ENCODE results near the gene IFTAP.
"Not testable (repeated sequence)": the region's sequence is repeated elsewhere in the genome, so short reads cannot be mapped to it uniquely, and the experiment has no call there.

The IFTAP gene, protein sequence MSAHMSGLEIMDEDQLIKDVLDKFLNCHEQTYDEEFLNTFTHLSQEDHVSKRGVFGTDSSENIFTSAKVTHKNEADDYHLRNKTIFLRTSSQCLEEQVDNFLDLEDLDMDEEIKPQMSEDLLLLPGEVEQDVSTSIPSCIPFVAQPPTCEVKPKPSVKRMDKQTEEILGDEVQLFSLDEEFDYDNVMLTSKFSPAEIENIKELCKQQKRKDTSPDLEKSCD

DNA sequence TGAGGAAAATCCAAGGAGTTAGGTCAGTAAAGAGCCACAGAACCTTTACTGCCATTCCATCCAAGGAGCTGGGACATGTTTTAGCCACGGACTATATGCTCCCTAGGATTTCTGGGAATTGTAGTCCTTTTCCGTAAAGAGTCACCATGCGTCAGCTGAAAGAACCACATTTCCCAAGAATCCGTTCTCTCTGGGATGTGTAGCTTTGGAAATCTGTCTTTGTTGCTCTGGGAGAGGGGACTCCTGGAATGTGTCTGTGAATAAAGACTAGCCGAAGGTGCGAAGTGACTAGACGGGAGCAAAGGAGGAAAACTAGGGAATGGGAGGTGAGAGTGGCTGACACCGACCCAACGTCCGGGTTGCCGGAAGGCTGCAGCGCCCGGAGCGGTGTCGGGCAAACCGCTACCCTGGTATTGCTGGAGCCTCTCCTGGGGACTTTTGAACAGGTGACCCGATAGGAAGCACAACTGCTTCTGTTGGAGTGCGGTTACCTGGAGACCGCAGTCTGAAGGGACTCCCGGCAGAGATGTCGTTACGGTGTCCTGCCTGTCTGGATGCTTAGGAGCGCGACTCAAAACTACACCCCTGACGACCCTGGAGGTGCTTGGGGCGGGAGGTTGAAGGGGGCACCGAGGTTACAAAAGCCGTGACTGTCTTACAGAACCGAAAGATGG lies at the start of gene IFTAP:
TSS of gene IFTAP (plus strand) at position 187 of the 674 bp plus-strand sequence. CDS start 15,602 bp downstream, outside the sequence.
- peaks cover 26% of the 10 kb centered on the region for H3K27me3 Mint-ChIP-seq
- peak; percentile 38 for DNase-seq
- H3K27ac Mint-ChIP-seq, result no peak within 1 kb of the TSS
- H3K4me1 Mint-ChIP-seq, result peaks cover 6% of the 10 kb centered on the region
- H3K4me3 Mint-ChIP-seq, result peak within 1 kb of the TSS; percentile 83
- CTCF ChIA-PET, result no interaction called here
- H3K36me3 Mint-ChIP-seq, result no peaks in the 10 kb centered on the region
- H3K9me3 Mint-ChIP-seq, result no peaks in the 10 kb centered on the region

DNA sequence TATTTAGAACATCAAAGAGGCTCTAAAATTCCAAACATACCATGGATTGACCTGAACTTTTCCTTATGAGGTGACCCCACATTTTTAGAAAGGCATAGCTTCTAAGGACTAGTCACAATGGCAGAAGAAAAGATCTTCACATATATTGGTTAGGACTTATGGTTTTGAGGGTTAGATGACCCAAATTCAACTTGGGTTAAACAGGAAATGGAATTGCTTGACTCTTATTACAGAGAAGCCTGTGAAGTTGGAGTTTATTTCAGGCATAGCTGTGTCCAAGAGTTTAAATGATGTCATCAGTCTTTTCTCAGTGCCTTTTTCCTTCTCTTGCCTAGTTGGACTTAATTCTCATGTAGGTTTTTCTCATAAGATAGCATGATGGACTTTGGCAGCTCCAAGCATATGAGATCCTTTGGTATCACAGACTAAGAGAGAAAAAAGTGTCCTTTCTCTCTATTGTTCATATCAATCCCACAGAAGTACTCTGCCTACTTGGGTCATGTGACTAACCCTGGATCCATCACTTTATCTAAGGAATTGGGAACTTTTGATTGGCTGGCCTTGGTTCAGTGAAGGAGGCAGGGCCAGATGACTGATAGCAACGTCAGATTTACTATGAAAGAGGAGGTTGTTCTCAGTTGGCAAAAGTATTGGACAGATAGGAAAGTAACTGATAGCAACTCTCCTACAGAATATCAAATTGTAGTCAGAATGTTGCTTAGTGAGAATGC lies 43.8 kb upstream of the IFTAP start:
- Mint-ChIP-seq H3K27ac (no peak overlapping the region), H3K4me3 (no peak overlapping the region), H3K27me3 (peaks cover 16% of the 10 kb centered on the region), H3K4me1 (no peaks in the 10 kb centered on the region), H3K9me3 (no peaks in the 10 kb centered on the region), H3K36me3 (no peaks in the 10 kb centered on the region)
- no peak for DNase-seq
- CTCF ChIA-PET, result interaction anchor here (1.1 kb wide), 1 partner anchor 13 kb away, joined by 4 read pairs; no protein-coding TSS in a partner anchor

DNA sequence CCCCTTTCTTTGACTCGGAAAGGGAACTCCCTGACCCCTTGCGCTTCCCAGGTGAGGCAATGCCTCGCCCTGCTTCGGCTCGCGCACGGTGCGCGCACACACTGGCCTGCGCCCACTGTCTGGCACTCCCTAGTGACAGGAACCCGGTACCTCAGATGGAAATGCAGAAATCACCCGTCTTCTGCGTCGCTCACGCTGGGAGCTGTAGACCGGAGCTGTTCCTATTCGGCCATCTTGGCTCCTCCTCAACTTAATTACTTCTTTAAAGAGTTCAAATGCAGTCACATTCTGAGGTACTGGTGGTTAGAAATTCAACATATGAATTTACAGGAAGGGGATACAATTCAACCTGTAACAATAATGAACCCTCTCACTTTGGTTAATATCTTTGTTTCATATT lies 36.9 kb upstream of the IFTAP start:
- Mint-ChIP-seq H3K4me1 (peaks cover 28% of the 10 kb centered on the region), H3K27me3 (peaks cover 12% of the 10 kb centered on the region), H3K9me3 (peaks cover 17% of the 10 kb centered on the region), H3K27ac (peak overlapping the region; percentile 5)
- CTCF ChIA-PET, H3K4me3 Mint-ChIP-seq, H3K36me3 Mint-ChIP-seq, DNase-seq: not testable (repeated sequence)

DNA sequence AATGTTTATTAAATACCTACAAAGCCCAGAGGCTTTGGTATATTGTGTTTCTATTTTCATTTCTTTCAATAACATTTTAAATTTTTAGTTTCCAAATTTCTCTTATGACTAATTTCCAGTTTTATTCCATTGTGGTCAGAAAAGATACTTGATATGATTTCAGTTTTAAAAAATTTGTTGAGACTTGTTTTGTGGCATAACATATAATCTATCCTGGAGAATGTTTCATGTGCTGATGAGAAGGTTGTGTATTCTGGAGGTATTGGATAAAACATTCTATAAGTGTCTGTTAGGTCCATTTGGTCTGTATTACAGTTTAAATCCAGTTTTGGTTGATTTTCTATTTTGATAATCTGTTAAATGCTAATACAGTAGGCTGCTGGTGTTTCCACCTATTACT lies 36.3 kb upstream of the IFTAP start:
- peaks cover 17% of the 10 kb centered on the region for H3K9me3 Mint-ChIP-seq
- peaks cover 4% of the 10 kb centered on the region for H3K36me3 Mint-ChIP-seq
- CTCF ChIA-PET, result no interaction called here
- H3K27me3 Mint-ChIP-seq, result peaks cover 15% of the 10 kb centered on the region
- H3K4me1 Mint-ChIP-seq, result peaks cover 28% of the 10 kb centered on the region
- DNase-seq, result no peak
- peak overlapping the region; percentile 57 for H3K4me3 Mint-ChIP-seq
- peak overlapping the region; percentile 96 for H3K27ac Mint-ChIP-seq

DNA sequence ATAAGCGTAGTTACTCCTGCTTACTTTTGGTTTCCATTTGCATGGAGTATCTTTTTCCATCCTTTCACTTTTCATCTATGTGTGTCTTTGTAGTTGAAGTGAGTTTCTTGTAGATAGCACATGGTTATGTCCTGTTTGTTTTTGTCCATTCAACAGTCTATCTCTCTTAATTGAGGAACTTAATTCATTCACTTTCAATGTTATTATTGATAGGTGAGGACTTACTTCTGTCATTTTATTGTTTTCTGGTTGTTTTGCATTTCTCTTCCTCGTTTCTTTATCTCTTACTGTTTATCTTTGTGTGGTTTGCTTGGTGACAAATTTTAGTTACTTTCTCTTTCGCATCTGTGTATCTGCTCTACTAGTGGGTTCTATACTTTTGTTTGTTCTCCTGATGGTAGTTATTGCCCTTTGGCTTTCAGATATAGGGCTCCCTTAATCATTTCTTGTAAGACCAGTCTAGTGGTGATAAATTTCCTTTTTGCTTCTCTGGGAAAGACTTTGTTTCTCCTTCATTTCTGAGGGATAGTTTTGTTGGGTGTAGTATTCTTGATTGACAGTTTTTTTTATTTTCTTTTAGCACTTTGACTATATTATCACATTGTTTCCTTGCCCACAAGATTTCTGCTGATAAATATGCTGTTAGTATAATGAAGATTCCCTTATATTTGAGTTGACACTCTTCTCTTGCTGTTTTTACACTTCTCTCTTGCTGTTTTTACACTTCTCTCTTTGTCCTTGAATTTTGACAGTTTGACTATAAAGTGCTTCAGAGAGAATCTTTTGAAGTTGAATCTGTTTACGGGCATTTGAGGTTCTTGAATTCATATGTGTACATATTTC lies 35.5 kb upstream of the IFTAP start:
- peaks cover 4% of the 10 kb centered on the region for H3K36me3 Mint-ChIP-seq
- H3K9me3 Mint-ChIP-seq, result peaks cover 17% of the 10 kb centered on the region
- peaks cover 28% of the 10 kb centered on the region for H3K4me1 Mint-ChIP-seq
- H3K4me3 Mint-ChIP-seq, result peak overlapping the region; percentile 57
- no peak for DNase-seq
- CTCF ChIA-PET, result interaction anchor here (9.8 kb wide), 1 partner anchor 188 kb away, joined by 204 read pairs; no protein-coding TSS in a partner anchor
- H3K27ac Mint-ChIP-seq, result peak overlapping the region; percentile 96
- H3K27me3 Mint-ChIP-seq, result peaks cover 20% of the 10 kb centered on the region

DNA sequence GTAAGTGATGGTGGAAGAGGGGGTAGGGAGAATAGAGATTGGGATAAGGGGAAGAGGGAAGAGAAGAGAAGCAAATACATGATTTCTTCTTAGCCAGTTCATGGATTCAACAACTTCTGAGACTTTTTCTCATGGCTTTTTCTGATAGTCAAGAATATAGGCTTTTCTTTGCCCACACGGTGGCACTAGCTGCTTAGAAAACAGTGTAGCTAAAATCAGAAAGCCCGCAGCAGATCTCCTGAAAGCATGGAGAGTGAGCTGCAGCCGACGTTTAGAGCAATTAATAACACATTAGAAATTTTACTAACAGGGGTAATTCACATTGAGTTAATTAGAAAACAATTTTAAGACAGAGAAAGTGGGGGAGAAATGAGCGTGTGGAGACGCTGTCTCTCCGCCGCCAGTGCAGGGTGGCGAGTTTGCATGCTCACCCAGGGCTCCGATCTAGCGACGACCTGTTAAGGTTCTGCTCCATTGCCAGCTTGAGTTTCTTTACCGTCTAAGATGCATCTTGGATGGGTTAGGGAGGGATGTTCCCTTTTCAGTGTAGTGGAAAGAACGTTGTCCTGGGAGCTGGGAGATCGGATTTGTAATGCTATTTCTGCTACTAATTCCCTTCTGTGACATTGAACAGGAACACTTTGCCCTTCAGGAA lies 29.8 kb upstream of the IFTAP start:
- Mint-ChIP-seq H3K36me3 (peaks cover 2% of the 10 kb centered on the region), H3K27ac (no peak overlapping the region), H3K4me3 (peak overlapping the region; percentile 29), H3K27me3 (peaks cover 53% of the 10 kb centered on the region), H3K9me3 (peaks cover 10% of the 10 kb centered on the region), H3K4me1 (peaks cover 12% of the 10 kb centered on the region)
- peak; percentile 74 for DNase-seq
- CTCF ChIA-PET, result interaction anchor here (0.7 to 9.8 kb wide), 23 partner anchors 9 to 297 kb away, joined by 3 to 204 read pairs (median 4); partner anchors contain the start of gene TRAF6

DNA sequence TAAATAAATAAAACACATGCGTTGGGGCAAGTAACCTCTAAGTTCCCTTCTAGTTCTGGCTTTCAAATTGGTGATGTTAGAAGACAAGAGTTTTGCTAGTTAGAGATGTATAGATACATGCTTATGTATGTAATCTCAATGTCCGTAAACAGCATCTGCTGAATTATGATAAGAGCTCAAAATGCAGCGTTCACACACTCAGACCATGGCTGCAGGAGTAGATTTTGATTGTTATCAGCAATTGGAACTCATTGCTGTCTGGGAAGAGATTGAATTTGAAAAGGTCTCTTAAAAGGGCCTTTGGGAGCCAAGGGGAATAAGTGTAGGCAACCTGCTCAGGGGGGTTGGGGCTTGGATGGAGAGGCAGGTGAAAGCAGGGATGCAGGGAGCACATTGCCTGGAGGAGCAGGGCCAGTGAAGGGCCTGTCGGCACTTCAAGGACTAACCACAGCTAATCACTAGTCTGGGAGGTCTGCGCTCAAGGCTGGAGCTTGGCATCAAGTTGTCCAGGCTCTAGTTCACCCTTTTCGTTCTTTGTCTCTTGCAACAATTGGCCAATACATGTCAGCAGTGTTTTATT lies 29.2 kb upstream of the IFTAP start:
- DNase-seq, result no peak
- Mint-ChIP-seq H3K4me3 (no peak overlapping the region), H3K4me1 (peaks cover 6% of the 10 kb centered on the region), H3K36me3 (peaks cover 2% of the 10 kb centered on the region), H3K27ac (no peak overlapping the region), H3K27me3 (peaks cover 51% of the 10 kb centered on the region), H3K9me3 (peaks cover 4% of the 10 kb centered on the region)
- CTCF ChIA-PET, result interaction anchor here (0.7 to 9.8 kb wide), 17 partner anchors 8 to 298 kb away, joined by 3 to 204 read pairs (median 5); no protein-coding TSS in a partner anchor

DNA sequence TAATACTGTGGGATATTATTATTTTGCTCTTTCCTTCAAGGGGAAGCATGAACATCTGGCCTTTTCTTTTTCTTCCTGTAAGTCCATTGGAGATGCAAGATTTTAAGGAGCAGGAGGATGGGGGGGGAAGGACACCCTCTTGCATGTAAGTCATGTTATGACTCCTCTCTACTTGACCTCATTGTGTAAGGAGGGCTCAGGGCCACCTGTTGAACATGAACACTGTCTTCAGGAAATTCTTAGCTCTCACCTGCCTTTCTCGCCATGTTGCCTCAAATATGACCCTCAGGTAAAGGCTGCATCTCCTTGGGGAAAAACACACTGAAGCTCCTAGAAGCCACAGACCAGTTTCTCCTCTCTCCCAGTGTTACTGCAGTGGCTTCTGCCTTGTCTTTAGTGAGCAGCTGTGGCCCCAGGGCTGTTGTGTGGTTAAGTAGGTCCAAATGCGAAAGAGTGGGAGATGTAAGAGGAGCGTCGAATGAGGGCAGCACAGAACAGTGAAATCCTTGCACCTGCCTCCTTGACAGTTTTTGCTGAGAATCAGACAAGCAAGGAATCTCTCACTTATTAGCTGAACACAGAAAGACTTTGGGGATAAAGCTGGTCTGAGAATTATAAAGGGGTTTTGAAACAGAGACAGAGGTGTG lies 27.8 kb upstream of the IFTAP start:
- Mint-ChIP-seq H3K27ac (no peak overlapping the region), H3K27me3 (peaks cover 49% of the 10 kb centered on the region), H3K4me3 (no peak overlapping the region), H3K36me3 (no peaks in the 10 kb centered on the region), H3K4me1 (peaks cover 6% of the 10 kb centered on the region), H3K9me3 (no peaks in the 10 kb centered on the region)
- CTCF ChIA-PET, result interaction anchor here (0.9 to 9.8 kb wide), 3 partner anchors 103 to 180 kb away, joined by 3 to 204 read pairs (median 3); no protein-coding TSS in a partner anchor
- DNase-seq, result no peak

DNA sequence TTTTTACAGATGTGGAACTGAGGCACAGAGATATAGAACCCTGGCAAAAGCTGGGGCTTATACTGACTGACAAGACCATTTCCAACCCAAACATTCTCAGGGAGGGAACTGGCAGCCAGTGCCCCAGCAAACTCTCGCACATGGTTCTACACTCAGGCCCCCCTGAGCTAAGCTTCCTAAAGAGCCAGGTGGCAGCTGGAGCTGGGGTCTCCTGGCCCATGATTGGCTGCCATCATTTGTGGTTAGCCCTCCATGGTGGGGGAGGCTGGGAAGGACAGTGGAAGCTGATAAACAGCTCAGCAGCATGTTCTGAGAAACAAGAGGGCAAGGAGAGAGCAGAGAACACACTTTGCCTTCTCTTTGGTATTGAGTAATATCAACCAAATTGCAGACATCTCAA lies 26.6 kb upstream of the IFTAP start, which contains the start of gene RAG1:
TSS of gene RAG1 (plus strand) at position 314 of the 400 bp plus-strand sequence. CDS start 5,298 bp downstream, outside the sequence.
- H3K4me3 Mint-ChIP-seq, result no peak within 1 kb of the TSS

DNA sequence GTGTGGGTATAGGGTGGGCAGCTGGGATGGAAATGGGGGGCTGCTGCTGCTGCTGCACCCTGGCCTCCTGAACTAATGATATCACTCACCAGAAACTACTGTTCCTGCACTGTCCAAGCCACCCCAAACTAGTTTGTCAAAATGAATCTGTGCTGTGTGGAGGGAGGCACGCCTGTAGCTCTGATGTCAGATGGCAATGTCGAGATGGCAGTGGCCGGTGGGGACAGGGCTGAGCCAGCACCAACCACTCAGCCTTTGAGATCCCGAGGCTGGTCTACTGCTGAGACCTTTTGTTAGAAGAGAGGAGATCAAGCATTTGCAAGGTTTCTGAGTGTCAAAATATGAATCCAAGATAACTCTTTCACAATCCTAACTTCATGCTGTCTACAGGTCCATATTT lies 25.2 kb upstream of the IFTAP start:
- CTCF ChIA-PET, result no interaction called here
- no peak for DNase-seq
- peaks cover 6% of the 10 kb centered on the region for H3K4me1 Mint-ChIP-seq
- H3K4me3 Mint-ChIP-seq, result no peak overlapping the region
- H3K27ac Mint-ChIP-seq, result no peak overlapping the region
- H3K27me3 Mint-ChIP-seq, result peaks cover 55% of the 10 kb centered on the region
- no peaks in the 10 kb centered on the region for H3K9me3 Mint-ChIP-seq
- no peaks in the 10 kb centered on the region for H3K36me3 Mint-ChIP-seq

More for the DNA sequence above, 26.6 kb upstream of the IFTAP start, which contains the start of gene RAG1:
- H3K36me3 Mint-ChIP-seq, result no peaks in the 10 kb centered on the region
- peaks cover 6% of the 10 kb centered on the region for H3K4me1 Mint-ChIP-seq
- CTCF ChIA-PET, result interaction anchor here (1.3 to 9.8 kb wide), 2 partner anchors 168 to 179 kb away, joined by 3 to 204 read pairs; no protein-coding TSS in a partner anchor
- H3K27me3 Mint-ChIP-seq, result peaks cover 54% of the 10 kb centered on the region
- no peak within 1 kb of the TSS for H3K27ac Mint-ChIP-seq
- no peak for DNase-seq
- no peaks in the 10 kb centered on the region for H3K9me3 Mint-ChIP-seq

DNA sequence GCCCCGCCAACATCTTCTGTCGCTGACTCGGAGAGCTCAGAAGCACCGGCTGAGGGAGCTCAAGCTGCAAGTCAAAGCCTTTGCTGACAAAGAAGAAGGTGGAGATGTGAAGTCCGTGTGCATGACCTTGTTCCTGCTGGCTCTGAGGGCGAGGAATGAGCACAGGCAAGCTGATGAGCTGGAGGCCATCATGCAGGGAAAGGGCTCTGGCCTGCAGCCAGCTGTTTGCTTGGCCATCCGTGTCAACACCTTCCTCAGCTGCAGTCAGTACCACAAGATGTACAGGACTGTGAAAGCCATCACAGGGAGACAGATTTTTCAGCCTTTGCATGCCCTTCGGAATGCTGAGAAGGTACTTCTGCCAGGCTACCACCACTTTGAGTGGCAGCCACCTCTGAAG lies 19.8 kb upstream of the IFTAP start:
- no peak for DNase-seq
- Mint-ChIP-seq H3K4me3 (no peak overlapping the region), H3K27ac (no peak overlapping the region), H3K36me3 (no peaks in the 10 kb centered on the region), H3K9me3 (no peaks in the 10 kb centered on the region), H3K4me1 (no peaks in the 10 kb centered on the region), H3K27me3 (peaks cover 38% of the 10 kb centered on the region)
- CTCF ChIA-PET, result interaction anchor here (2.8 kb wide), 1 partner anchor 10 kb away, joined by 15 read pairs; no protein-coding TSS in a partner anchor

DNA sequence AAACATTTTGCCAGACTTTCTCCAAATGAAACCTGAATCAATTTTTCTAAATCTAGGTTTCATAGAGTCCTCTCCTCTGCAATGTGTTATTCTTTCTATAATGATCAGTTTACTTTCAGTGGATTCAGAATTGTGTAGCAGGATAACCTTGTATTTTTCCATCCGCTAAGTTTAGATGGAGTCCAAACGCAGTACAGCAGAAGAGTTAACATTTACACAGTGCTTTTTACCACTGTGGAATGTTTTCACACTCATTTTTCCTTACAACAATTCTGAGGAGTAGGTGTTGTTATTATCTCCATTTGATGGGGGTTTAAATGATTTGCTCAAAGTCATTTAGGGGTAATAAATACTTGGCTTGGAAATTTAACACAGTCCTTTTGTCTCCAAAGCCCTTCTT lies 16.9 kb upstream of the IFTAP start:
- H3K4me1 Mint-ChIP-seq, result no peaks in the 10 kb centered on the region
- no peaks in the 10 kb centered on the region for H3K36me3 Mint-ChIP-seq
- no peak overlapping the region for H3K27ac Mint-ChIP-seq
- H3K9me3 Mint-ChIP-seq, result no peaks in the 10 kb centered on the region
- no peak for DNase-seq
- H3K27me3 Mint-ChIP-seq, result peaks cover 25% of the 10 kb centered on the region
- H3K4me3 Mint-ChIP-seq, result no peak overlapping the region
- CTCF ChIA-PET, result interaction anchor here (1.5 to 2.5 kb wide), 2 partner anchors 13 to 169 kb away, joined by 3 to 7 read pairs; no protein-coding TSS in a partner anchor

All from activated naive CD4-positive, alpha-beta T cell treated with anti-CD3 and anti-CD28 coated beads, Interleukin-2, amount 10 ng/mL, durations not matched to agents 7 days and 5 days (primary cell).